Measurements from ENCODE around the gene FMR1.
A peak's percentile ranks its signal among the peaks of the same experiment; 100 is the strongest.

Gene FMR1

DNA sequence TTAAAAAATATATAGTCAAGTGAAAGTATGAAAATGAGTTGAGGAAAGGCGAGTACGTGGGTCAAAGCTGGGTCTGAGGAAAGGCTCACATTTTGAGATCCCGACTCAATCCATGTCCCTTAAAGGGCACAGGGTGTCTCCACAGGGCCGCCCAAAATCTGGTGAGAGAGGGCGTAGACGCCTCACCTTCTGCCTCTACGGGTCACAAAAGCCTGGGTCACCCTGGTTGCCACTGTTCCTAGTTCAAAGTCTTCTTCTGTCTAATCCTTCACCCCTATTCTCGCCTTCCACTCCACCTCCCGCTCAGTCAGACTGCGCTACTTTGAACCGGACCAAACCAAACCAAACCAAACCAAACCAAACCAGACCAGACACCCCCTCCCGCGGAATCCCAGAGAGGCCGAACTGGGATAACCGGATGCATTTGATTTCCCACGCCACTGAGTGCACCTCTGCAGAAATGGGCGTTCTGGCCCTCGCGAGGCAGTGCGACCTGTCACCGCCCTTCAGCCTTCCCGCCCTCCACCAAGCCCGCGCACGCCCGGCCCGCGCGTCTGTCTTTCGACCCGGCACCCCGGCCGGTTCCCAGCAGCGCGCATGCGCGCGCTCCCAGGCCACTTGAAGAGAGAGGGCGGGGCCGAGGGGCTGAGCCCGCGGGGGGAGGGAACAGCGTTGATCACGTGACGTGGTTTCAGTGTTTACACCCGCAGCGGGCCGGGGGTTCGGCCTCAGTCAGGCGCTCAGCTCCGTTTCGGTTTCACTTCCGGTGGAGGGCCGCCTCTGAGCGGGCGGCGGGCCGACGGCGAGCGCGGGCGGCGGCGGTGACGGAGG is at the start of gene FMR1:
Gene FMR1, plus strand, starts transcription at position 728 of the 831 bp plus-strand sequence. CDS start 261 bp downstream, outside the sequence.
- peak; percentile 50 for DNase-seq

DNA sequence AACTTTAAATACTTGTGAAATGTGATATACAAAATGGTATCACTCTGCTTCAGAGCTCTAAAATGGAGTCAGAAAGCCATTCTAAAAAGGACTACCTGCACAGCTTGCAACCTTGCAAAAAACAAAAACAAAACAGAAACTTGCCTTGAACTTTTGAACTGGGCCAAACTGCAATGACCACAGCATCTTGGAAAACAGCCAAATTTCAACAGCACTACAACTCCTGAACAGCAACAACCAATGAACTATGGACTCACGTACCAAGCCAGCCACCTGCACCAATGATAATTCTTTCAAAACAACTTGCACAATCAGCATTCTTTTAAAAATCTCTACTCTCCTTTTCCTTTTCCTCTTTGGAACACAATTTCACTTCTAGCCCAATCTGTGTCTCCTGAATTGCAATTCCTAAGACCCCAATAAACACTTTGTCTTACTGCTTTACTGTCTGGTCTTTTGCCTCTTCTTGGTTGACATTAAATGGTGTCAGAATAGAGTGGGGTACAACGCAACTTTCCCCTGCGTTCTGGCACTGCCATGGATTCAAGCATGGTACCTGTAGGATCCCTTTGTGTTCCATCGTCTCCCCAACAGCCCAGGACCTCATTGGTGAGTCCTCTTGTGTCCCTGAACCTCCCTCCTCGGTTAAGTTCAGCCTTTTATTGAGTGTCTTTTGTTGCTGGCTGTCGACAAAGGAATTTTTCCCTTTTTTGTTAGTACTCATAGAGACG is 35.7 kb upstream of the FMR1 start:
- DNase-seq, result no peak

DNA sequence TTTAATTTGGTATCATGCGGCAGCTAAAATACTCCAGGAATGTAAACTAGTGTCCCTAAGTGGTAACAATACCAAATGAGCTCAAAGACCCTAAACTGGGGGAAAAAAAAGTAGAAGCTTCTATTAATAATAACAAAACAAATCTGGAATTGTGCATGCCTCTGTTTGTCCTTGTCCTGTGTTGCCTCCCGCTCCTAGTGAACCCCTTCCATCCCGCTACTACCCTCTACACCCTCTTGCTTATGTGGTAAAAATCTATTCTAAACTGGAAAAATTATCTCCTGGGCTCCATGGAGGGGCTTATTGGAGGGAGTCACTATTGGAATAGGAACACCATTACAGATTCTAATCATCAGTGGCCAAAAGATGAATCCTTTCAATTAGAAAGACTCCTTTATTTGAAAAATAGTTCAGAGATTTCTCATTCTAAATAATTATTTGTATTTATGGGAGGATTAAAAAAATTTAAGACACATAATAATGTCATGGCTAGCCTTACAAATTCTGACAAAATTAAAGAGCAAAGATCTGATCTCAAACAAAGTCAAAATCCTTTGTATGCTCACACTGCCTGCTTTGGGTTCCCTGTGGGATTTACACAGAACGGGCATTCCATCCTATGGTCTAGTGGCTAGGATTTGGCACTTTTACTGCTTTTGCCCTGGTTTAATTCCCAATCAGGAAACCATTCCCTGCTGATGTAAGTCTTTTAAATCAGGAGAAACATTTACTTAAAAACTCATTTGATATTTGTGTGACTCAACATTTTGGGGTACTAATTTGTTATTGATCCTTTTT is 34.7 kb upstream of the FMR1 start:
- DNase-seq, result no peak

DNA sequence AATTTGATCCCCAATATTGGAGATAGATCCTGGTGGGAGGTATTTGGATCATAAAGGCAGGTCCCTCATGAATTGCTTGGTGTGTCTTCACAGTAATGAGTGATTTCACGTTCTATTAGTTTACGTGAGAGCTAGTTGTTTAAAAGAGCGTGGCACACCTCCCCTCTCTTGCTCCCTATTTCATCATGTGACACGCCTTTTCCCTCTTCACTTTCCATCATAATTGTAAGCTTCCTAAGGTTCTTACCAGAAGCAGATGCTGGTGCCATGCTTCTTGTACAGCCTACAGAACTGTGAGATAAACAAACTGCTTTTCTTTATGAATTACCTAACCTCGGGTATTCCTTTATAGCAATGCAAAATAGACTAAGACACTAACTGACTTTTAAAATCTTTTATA is 34.0 kb upstream of the FMR1 start:
- no peak for DNase-seq

DNA sequence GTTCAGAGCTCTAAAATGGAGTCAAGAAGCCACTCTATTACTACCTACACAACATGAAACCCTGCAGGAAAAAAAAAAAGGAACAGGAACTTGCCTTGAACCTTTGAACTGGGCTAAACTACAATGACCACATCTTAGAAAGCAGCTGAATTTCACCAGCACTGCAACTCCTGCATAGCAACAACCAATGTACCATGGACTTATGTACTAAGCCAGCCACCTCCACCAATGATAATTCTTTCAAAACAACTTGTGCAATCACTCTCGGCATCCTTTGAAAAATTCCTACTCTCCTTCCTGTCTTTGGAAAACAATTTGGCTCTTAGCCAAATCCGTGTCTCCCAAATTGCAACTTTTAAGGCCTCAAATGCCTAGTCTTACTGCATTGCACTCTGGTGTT is 26.8 kb upstream of the FMR1 start:
- no peak for DNase-seq

DNA sequence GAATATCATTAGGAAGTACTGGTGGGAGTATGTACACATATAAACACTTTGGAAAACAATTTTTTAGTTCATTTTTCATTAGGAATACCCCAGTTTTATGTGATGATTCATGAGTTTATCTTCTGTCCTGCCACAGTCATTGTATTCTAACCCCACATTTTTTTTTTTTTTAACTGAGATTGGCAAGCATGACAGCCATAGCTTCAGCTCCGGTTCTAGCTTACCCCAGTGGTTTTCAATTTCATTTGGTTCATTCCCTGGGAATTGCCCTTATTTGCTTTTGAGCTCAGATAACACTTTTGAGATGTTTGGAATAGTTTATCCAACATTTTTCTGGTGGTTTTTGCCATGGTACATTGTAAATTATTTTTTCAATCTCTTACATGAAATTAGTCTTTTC is 21.0 kb upstream of the FMR1 start:
- no peak for DNase-seq

DNA sequence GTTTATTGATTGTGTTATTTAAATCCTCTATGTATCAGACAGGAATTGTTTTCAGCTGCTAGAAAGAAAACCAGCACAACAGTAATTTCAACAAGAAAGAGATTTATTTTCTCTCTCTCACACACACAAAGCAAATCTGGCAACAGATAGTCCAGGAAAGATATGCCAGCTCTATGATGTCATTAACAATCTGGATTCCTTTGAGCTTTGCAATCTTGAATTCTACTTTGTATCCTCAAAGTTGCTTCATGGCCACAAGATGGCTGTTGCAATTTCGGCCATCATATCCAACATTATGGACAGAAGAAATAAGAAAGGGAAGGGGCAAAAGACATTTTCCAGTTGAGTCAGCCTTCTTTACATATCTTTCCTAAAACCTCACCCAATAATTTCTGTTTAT is 19.8 kb upstream of the FMR1 start:
- DNase-seq, result no peak

DNA sequence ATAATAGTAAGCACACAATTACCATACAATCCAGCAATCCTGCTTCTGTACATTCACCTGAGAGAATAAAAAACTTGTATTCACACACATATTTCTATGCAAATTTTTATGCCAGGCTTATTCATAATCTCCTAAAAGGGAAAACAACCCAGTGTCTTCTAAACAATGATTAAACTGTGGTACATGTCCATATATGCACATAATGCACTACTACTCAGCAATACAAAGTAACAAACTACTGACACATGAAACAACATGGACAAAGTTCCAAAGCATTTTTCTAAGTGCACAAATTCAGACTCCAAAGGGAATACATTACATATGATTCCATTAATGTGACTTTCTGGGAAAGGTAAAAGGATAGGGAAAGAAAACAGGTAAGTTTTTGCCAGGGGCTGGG is 18.0 kb upstream of the FMR1 start:
- DNase-seq, result no peak

DNA sequence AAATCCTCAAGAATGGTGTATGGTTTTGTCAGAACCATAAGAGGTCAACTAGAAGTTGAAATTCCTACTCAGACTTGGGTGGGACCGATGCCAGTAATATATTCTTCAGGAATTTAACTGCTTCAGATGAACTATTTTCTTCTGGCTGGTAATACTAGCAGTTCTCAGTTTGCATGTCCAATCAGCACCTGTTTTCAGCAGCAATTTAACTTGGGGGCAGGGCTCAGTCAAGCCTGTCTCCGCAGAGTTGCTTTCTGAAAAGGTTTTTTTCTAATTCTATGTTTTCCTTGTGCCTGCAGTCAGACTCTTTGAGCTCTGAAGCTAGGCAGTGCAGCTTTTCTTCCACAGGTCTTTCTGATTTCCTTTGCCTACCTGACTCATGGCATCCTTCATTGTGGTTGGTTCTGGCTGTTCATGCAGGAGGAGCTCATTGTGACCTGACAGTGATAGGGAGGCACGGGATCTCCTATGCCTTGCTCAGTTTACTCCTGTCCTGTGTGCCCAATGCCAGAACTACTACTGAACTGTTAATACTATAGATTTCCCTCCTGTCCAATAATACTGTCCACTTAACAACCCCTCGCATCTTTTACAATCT is 17.3 kb upstream of the FMR1 start:
- DNase-seq, result no peak

DNA sequence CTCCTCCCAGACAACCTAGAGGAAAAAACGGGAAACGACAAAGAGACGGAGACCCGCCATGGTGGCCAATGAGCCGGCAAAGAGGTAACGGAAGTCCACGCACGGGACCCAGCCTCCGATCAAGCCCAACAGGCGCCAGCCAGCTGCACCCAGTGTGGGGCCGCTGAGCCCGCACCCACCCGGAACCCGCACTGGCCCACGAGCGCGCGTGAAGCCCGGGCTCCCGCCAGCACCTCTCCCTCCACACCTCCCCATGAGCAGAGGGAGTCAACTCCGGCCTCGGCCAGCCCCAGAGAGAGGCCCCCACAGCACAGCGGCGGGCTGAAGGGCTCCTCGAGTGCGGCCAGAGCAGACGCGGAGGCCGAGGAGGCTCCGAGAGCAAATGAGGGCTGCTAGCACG is 14.6 kb upstream of the FMR1 start:
- no peak for DNase-seq

DNA sequence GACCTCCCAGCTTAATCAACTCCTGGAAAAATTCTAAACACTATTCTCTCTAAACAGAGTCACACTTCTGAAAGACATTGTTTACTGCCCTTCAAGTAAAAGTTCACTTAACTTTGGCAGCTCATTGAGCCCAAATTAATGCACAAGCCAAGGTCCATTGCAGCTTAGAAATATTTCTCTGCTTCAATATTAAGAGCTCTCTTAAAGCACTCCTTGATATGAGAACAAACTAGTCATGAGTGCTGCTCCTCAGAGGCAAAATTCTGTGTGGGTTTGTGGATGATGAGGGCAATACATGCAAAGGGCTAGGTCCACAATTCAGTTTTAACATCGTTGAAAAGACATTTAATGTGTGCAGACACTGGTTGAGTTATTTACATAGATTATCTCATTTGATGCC is 12.8 kb upstream of the FMR1 start:
- DNase-seq, result no peak

DNA sequence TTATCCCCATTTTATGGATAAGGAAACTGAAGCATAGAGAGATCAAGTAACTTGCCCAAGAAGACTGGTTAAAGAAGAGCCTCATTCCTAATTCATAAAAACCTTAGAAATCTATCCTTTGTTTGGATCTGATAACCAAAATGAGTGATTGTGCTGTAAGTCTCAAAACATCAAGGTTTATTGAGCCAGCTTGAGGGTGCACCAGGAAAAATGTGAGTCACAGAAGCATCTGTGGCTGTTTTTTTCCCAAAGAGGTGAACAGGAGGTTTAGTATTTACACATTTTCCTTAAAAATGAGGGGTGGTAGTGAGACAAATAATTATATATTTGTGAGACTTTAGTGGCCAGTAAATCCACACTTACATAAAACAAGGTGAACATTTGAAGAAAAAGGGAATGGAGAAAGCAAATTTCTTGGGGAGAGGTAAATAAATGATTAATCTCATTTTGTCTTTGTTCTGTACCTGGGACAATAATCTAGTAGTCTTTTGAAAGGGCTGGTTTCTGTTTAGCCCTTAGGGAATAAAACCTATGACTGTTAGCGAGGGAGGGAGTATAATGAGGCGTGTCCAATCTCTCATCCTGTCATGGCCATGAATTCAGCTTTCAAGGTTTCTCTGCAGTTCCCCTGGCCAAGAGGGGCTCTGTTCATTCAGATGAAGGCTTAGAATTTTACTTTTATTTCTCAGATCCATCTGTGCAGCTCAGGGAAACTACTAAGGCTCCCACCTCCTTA is 12.2 kb upstream of the FMR1 start:
- no peak for DNase-seq

DNA sequence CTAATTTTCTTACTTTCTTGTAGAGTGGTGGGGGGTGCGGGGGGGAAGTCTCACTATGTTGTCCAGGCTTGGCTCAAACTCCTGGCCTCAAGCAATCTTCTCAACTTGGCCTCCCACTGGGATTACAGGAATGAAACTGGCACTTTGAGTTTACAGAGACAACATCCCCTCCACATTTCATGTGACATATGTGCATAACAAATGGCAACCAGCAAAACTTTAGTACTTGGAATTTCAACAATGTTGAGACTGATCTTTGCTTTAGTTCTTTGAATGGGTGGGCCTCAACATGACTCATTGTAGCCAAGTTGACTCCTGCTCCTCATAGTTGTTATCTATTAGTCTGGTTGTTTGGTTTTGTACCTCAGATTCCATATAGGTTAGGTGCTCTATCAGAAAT is 11.4 kb upstream of the FMR1 start:
- no peak for DNase-seq

DNA sequence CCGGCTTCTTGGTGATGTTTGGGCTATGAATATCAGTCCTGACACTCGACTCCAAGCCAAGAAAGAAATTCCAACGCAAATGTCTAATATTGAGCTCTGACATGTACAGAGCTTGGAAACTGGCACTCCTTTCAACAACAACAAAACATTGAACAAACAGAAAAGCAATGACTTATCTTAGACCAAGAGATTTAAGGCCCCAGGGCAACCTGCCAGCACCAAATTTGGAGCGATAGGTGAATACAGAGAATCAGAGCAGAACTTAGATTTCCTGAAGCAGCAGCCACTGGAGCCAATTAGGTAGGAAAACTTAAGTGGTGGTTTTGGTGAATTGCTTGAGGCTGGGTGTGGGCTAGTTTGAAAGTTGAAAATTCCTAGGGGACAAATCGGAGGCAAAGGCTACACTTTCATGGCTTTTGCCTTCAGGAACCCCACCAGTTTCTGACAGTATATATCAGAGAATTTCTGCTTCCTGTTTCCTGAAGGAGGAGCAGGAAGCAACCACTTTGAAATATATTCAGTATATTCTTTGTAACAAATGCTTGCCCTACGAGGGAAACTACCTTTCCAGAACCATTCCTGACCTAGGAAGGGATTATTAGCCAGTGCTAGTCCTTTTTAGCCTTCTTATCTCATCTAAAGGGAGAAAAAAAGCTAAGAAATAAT is 10.1 kb upstream of the FMR1 start:
- DNase-seq, result no peak

DNA sequence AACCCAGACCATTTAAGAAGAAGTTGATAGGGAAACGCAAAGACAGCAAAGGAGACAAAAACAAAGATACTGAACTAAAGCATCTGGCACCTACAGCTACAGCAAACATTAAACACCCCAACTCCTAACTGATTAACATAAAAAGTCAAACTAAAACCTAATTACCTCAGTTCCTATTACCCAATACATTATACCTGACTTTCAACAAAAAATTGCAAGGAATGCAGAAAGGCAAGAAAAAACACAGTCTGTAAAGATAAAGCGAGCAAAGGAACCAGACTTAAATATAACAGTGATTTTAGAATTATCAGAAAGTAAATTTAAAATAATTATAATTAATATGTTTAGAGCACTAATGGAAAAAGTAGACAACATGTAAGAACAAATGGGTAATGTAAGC is 9.4 kb upstream of the FMR1 start:
- no peak for DNase-seq

DNA sequence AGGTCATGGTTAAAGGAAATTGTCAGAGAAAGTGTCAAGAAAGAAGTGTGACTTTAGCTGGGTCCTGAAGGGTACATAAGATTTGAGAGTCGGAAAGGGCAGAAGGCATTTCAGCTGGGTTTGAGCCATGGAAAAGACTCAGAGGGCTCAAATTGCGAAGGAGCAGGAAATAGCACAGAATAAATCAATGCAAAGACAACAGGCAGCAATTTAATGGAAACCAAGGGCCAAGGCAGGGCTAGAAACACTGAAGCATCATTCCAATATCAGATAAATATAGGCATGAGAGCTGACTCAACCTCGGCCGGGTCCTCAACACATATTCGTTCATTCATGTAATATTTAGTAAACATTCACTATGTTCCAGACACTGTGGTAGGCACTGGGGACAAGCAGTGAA is 3.6 kb upstream of the FMR1 start:
- no peak for DNase-seq

DNA sequence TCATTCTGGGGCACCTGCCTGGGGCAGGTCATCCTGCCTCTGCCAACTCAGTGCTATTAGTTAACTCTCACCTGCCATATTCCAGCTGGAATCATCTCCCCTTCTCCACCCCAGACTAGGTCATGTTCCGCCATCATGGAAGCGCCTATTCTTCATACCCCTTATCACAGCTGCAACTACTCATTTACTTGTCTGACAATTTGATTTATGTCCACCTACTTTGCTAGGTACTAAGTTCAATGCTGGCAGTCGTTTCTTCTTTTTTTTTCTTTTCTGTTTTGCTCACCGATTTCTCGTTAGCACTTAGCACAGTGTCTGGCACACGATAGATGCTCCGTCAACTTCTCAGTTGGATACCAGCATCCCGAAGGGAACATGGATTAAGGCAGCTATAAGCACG is 1.1 kb upstream of the FMR1 start:
- DNase-seq, result no peak

DNA sequence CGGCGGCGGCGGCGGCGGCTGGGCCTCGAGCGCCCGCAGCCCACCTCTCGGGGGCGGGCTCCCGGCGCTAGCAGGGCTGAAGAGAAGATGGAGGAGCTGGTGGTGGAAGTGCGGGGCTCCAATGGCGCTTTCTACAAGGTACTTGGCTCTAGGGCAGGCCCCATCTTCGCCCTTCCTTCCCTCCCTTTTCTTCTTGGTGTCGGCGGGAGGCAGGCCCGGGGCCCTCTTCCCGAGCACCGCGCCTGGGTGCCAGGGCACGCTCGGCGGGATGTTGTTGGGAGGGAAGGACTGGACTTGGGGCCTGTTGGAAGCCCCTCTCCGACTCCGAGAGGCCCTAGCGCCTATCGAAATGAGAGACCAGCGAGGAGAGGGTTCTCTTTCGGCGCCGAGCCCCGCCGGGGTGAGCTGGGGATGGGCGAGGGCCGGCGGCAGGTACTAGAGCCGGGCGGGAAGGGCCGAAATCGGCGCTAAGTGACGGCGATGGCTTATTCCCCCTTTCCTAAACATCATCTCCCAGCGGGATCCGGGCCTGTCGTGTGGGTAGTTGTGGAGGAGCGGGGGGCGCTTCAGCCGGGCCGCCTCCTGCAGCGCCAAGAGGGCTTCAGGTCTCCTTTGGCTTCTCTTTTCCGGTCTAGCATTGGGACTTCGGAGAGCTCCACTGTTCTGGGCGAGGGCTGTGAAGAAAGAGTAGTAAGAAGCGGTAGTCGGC is 528 bp downstream of the FMR1 start:
- DNase-seq, result no peak

DNA sequence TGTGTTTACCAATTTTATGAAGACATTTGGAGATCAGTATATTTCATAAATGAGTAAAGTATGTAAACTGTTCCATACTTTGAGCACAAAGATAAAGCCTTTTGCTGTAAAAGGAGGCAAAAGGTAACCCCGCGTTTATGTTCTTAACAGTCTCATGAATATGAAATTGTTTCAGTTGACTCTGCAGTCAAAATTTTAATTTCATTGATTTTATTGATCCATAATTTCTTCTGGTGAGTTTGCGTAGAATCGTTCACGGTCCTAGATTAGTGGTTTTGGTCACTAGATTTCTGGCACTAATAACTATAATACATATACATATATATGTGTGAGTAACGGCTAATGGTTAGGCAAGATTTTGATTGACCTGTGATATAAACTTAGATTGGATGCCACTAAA is 1.9 kb downstream of the FMR1 start:
- no peak for DNase-seq

DNA sequence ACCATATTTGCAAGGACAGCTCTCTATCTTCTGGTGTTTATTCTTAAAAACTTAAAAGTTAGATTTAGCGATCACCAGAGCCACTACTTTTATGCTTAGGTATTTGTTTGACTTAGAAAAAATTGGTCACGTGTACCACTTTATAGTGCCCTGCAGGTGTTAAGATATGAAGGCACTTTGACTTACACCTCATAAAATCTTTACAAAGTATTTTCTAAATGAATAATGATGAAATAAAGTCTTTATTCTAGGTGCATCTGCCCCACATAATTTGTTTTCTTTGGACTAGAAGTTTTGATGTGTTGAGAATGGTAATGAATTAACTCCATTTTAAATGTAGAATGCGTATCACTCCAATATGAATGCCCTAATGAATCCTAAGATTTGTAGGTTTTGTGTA is 2.9 kb downstream of the FMR1 start:
- no peak for DNase-seq

DNA sequence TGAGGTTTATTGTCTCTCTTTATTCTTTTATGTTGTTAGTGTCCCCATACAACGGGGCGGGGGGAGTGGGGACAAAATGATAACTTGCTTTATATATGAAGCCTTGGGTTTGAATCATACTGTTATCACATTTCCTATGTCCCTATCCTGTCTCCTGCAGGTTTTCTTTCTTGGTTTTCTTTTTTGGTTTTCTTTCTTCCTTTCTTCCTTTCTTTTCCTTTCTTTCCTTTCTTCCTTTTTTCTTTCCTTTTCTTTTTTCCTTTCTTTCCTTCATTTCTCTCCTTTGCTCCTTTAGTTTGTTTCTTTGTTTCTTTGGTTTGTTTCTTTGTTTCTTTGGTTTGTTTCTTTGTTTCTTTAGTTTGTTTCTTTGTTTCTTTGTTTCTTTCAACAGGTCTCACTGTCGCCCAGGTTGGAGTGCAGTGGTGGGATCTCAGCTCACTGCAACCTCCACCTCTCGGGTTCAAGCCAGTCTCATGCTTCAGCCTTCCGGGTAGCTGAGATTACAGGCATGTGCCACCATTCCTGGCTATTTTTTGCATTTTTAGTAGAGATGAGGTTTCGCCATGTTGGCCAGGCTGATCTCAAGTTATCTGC is 4.8 kb downstream of the FMR1 start:
- DNase-seq, result no peak

Data from SIG-M5 (cell line).